H1 (cell line): ENCODE data around the gene ICE1. TPM values are rescaled to one million over a fixed set of nuclear protein-coding genes. Genes with fewer than 3 reads are reported as not detected.

Source experiments
- CTCF ChIA-PET: fragments of 300-600 bp; sonication (Branson Sonifier 250); formaldehyde crosslinking; loops from one replicate; lab custom pipeline; 2021; ENCODE audit not compliant: partially characterized antibody; lab: Charles Lee
- POLR2A ChIA-PET: fragments of 300-600 bp; sonication (Branson Sonifier 250); formaldehyde crosslinking; loops from one replicate; lab custom pipeline; 2021; ENCODE audit warnings: inconsistent platforms; ENCODE audit not compliant: partially characterized antibody; lab: Charles Lee
- DNase-seq, 2 experiments: peaks; one replicate each; pipeline versions ENCODE4 v3.0.0 to v3.0.0-alpha.2; 2010 to 2022; ENCODE audit warnings: low spot score in 2 of 2, low read depth in 1 of 2, mixed read lengths in 1 of 2
- FAIRE-seq: peaks from 2 replicates; lab custom pipeline; 2011; peaks lifted over from hg19 to GRCh38; lab: Jason Lieb, UNC
- H2AFZ ChIP-seq: 2 replicates; pipeline ENCODE4 v1.8.1; 2012; ENCODE audit warnings: low read length, inconsistent platforms
- H2AK5ac ChIP-seq: 2 replicates; pipeline ENCODE4 v1.6.1; 2013; ENCODE audit warnings: low read depth, low read length
- H2BK120ac ChIP-seq: replicated peaks from 2 replicates; pipeline ENCODE3; 2013; ENCODE audit warnings: low read depth, low read length, inconsistent platforms
- H2BK12ac ChIP-seq: 2 replicates; pipeline ENCODE4 v1.6.1; 2013; ENCODE audit warnings: low read depth, low read length
- H2BK15ac ChIP-seq: 2 replicates; pipeline ENCODE4 v1.6.1; 2013; ENCODE audit warnings: low read length
- H2BK20ac ChIP-seq: 2 replicates; pipeline ENCODE4 v1.6.1; 2013; ENCODE audit warnings: low read length
- H2BK5ac ChIP-seq: 2 replicates; pipeline ENCODE4 v1.6.1; 2013; ENCODE audit warnings: low read depth, low read length
- H3K14ac ChIP-seq: 2 replicates; pipeline ENCODE4 v1.6.1; 2013; ENCODE audit warnings: inconsistent platforms; ENCODE audit not compliant: insufficient read length
- H3K18ac ChIP-seq: 2 replicates; pipeline ENCODE4 v1.6.1; 2013; ENCODE audit warnings: low read length; ENCODE audit errors: extremely low read depth
- H3K23ac ChIP-seq: 2 replicates; pipeline ENCODE4 v1.6.1; 2013; ENCODE audit warnings: inconsistent platforms; ENCODE audit not compliant: insufficient read length
- H3K23me2 ChIP-seq: 2 replicates; pipeline ENCODE4 v1.6.1; 2013; ENCODE audit warnings: low read depth, low read length
- H3K27ac ChIP-seq: 2 replicates; pipeline ENCODE4 v1.6.1; 2011; ENCODE audit warnings: low read depth, low read length, inconsistent platforms
- H3K27me3 ChIP-seq, 4 experiments: replicated peaks in 1 of 4; 1 replicate in 1 of 4; 2 replicates in 3 of 4; pipeline versions ENCODE4 v1.6.1 to v1.8.1; 2011 to 2013; ENCODE audit warnings: low read length in 3 of 4, mild to moderate bottlenecking in 3 of 4, inconsistent platforms in 2 of 4, mixed read lengths in 2 of 4, moderate library complexity in 1 of 4; ENCODE audit not compliant: control insufficient read depth in 3 of 4, insufficient read depth in 3 of 4; ENCODE audit errors: extremely low read depth in 1 of 4
- H3K36me3 ChIP-seq, 4 experiments: 2 replicates each; pipeline versions ENCODE4 v1.6.1 to v1.8.1; 2011 to 2013; ENCODE audit warnings: mild to moderate bottlenecking in 4 of 4, low read length in 3 of 4, moderate library complexity in 2 of 4, control low read depth in 1 of 4, inconsistent platforms in 1 of 4; ENCODE audit not compliant: insufficient read depth in 4 of 4, control insufficient read depth in 2 of 4
- H3K4ac ChIP-seq: replicated peaks from 2 replicates; pipeline ENCODE3; 2013; ENCODE audit warnings: low read length, low read depth, mixed read lengths, inconsistent platforms; ENCODE audit not compliant: insufficient read length
- H3K4me1 ChIP-seq, 4 experiments: replicated peaks in 1 of 4; 1 replicate in 1 of 4; 2 replicates in 3 of 4; pipeline versions ENCODE4 v1.6.1 to v1.8.1; 2011 to 2013; ENCODE audit warnings: low read length in 3 of 4, inconsistent platforms in 2 of 4, mixed read lengths in 1 of 4; ENCODE audit not compliant: insufficient read depth in 4 of 4, control insufficient read depth in 3 of 4
- H3K4me2 ChIP-seq, 2 experiments: 2 replicates each; pipeline versions ENCODE4 v1.6.1 to v1.8.1; 2011 to 2013; ENCODE audit warnings: low read depth in 2 of 2, low read length in 2 of 2, control low read depth in 1 of 2, inconsistent platforms in 1 of 2, mild to moderate bottlenecking in 1 of 2; ENCODE audit not compliant: insufficient read depth in 1 of 2
- H3K4me3 ChIP-seq, 4 experiments: fragments of 200-600, 300-600 bp in 1 of 4; sonication (generic), shearing (Covaris generic), sonication (Bioruptor Twin) in 1 of 4; 2 replicates each; pipeline versions ENCODE4 v1.5.1 to v1.8.1; 2011 to 2016; ENCODE audit warnings: low read length in 4 of 4, low read depth in 3 of 4, control low read depth in 2 of 4, inconsistent platforms in 2 of 4, mild to moderate bottlenecking in 2 of 4, mixed read lengths in 1 of 4, moderate library complexity in 1 of 4; ENCODE audit not compliant: insufficient read depth in 2 of 4; ENCODE audit errors: extremely low read depth in 1 of 4
- H3K56ac ChIP-seq: replicated peaks from 2 replicates; pipeline ENCODE3; 2013; ENCODE audit warnings: low read depth, mild to moderate bottlenecking, mixed read lengths, low read length, inconsistent platforms; ENCODE audit not compliant: insufficient read length
- H3K79me1 ChIP-seq: 2 replicates; pipeline ENCODE4 v1.6.1; 2013; ENCODE audit warnings: low read depth, low read length, control low read depth
- H3K79me2 ChIP-seq, 2 experiments: 2 replicates each; pipeline versions ENCODE4 v1.6.1 to v1.8.1; 2012 to 2013; ENCODE audit warnings: low read length in 2 of 2, mild to moderate bottlenecking in 2 of 2, inconsistent platforms in 1 of 2; ENCODE audit not compliant: insufficient read depth in 2 of 2, control insufficient read depth in 1 of 2
- H3K9ac ChIP-seq, 4 experiments: replicated peaks in 1 of 4; 1 replicate in 1 of 4; 2 replicates in 3 of 4; pipeline versions ENCODE4 v1.6.1 to v1.8.1; 2011 to 2013; ENCODE audit warnings: low read depth in 3 of 4, low read length in 3 of 4, control low read depth in 2 of 4, mild to moderate bottlenecking in 2 of 4, moderate library complexity in 2 of 4, inconsistent platforms in 1 of 4; ENCODE audit errors: extremely low read depth in 1 of 4
- H3K9me3 ChIP-seq, 2 experiments: 2 replicates each; pipeline versions ENCODE4 v1.6.1 to v1.8.1; 2012 to 2013; ENCODE audit warnings: mild to moderate bottlenecking in 2 of 2, moderate library complexity in 2 of 2, control low read depth in 1 of 2, inconsistent platforms in 1 of 2, low read depth in 1 of 2, low read length in 1 of 2, mixed read lengths in 1 of 2; ENCODE audit not compliant: insufficient read depth in 2 of 2
- H4K20me1 ChIP-seq, 2 experiments: replicated peaks in 1 of 2; 2 replicates each; pipeline versions ENCODE3 to v1.8.1; 2011 to 2013; ENCODE audit warnings: inconsistent platforms in 2 of 2, low read length in 2 of 2, mild to moderate bottlenecking in 1 of 2; ENCODE audit not compliant: insufficient read depth in 2 of 2, control insufficient read depth in 1 of 2
- H4K5ac ChIP-seq: 2 replicates; pipeline ENCODE4 v1.6.1; 2013; ENCODE audit warnings: low read length, low read depth, mixed read lengths, inconsistent platforms; ENCODE audit not compliant: insufficient read length
- H4K8ac ChIP-seq: 2 replicates; pipeline ENCODE4 v1.8.0; 2013; ENCODE audit warnings: mild to moderate bottlenecking, moderate library complexity, low read length, inconsistent platforms; ENCODE audit not compliant: insufficient read depth; ENCODE audit errors: extremely low read depth
- H4K91ac ChIP-seq: replicated peaks from 2 replicates; pipeline ENCODE3; 2013; ENCODE audit warnings: low read length, mixed read lengths, inconsistent platforms; ENCODE audit not compliant: insufficient read length
- BCL11A ChIP-seq, 2 experiments: IDR thresholded peaks; one replicate each; pipeline ENCODE4 v1.6.1; 2011; ENCODE audit warnings: low read depth in 2 of 2, low read length in 2 of 2, mild to moderate bottlenecking in 2 of 2
- JUN ChIP-seq: IDR thresholded peaks from 2 replicates; pipeline ENCODE4 v1.6.1; 2011; ENCODE audit warnings: low read depth, mild to moderate bottlenecking, improper control_type of control experiment, low read length
- TAF1 ChIP-seq: IDR thresholded peaks from 2 replicates; pipeline ENCODE4 v1.6.1; 2011; ENCODE audit warnings: mild to moderate bottlenecking, low read depth, low read length
- WGBS, 2 experiments: shearing (Covaris generic) in 1 of 2; methylation state at CpG; one replicate each; pipeline versions ENCODE4 v1.1.6 to v1.1.7; 2013 to 2015; ENCODE audit warnings: low lambda C conversion rate in 2 of 2, mixed read lengths in 2 of 2, inconsistent platforms in 1 of 2, low coverage in 1 of 2, missing lambda C conversion rate in 1 of 2; ENCODE audit not compliant: insufficient replicate concordance in 2 of 2, insufficient coverage in 1 of 2, insufficient read length in 1 of 2; ENCODE audit errors: extremely low coverage in 1 of 2, missing lambda C conversion rate in 1 of 2; 5-methylcytosine and 5-hydroxymethylcytosine counted together
- polyA plus RNA-seq, 7 experiments: library from polyadenylated mRNA; depleted of rRNA in 3 of 7; stranded (reverse) in 5 of 7; unstranded in 2 of 7; fragments of >200 nt in 5 of 7; fragments of 200-250 nt in 2 of 7; gene quantifications; 1 replicate in 5 of 7; 2 replicates in 1 of 7; 4 replicates in 1 of 7; pipeline versions ENCODE4 v1.2.1 to v1.2.3, GENCODE V29; 2011 to 2013; ENCODE audit warnings: missing spikeins in 2 of 7, mixed read lengths in 2 of 7
- total RNA-seq: library from RNA; stranded (reverse); fragmentation: NEBNext Ultra II Directional; extraction: Animal tissue kit (Norgen Biotek cat#: 25700); gene quantifications from 2 replicates; pipeline ENCODE4 v1.2.1, GENCODE V29; 2021

Gene ICE1
- total and polyA plus RNA-seq, 2 of the 8 experiments (the other 6 are each of a cell fraction or from before 2014, with no cell fraction given) = 11.8 to 53.9 TPM

DNA sequence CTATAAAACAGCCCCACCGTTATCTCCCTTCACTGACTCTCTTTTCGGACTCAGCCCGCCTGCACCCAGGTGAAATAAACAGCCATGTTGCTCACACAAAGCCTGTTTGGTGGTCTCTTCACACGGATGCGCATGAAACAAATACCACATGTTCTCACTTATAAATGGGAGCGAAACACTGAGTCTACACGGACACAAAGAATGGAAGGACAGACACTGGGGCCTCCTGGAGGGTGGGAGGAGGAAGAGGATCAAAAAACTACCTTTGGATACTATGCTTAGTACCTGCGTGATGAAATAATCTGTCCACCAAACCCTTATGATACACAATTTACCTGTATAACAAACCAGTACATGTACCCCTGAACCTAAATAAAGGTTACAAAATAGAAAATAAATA is 98.6 kb downstream of the ICE1 start:
- Histone ChIP-seq H4K5ac (no peak overlapping the region), H3K4ac (no peak overlapping the region), H3K4me1 (peaks cover 0 to 7% (median 2%) of the 10 kb centered on the region in 4 experiments; a peak in 4 of 7 replicates), H3K4me3 (no peak overlapping the region), H4K8ac (no peak overlapping the region), H3K79me1 (no peaks in the 10 kb centered on the region), H3K9me3 (peaks cover 0 to 2% of the 10 kb centered on the region in 2 experiments; a peak in 1 of 4 replicates), H3K4me2 (no peak overlapping the region; a peak in 2 of 4 replicates), H2AFZ (no peak overlapping the region), H3K56ac (peak overlapping the region; percentile 59), H3K23me2 (no peaks in the 10 kb centered on the region), H2BK12ac (peak overlapping the region; percentile 87; the same call in 1 of the 2 replicates), H4K91ac (peak overlapping the region; percentile 97), H3K14ac (no peak overlapping the region), H2BK5ac (peak overlapping the region; percentile 99; the same call in 1 of the 2 replicates), H2BK15ac (no peak overlapping the region), H2BK20ac (0 out of 2 replicates have a peak overlapping the region, but pooled peaks have one; percentile 66), H2AK5ac (0 out of 2 replicates have a peak overlapping the region, but pooled peaks have one; percentile 90), H4K20me1 (no peaks in the 10 kb centered on the region), H3K79me2 (no peaks in the 10 kb centered on the region), H3K27ac (no peak overlapping the region), H3K23ac (no peak overlapping the region), H3K27me3 (no peaks in the 10 kb centered on the region), H3K36me3 (no peaks in the 10 kb centered on the region), H3K9ac (no peak overlapping the region), H2BK120ac (peak overlapping the region; percentile 96), H3K18ac (peak overlapping the region; percentile 83)
- CTCF ChIA-PET = no interaction called here
- 37% methylated on average over 7 of the region's 8 CpGs; no CpG with 5 or more reads in 1 of the 2 experiments for WGBS, 2 experiments
- no peak for DNase-seq
- POLR2A ChIA-PET = no interaction called here
- TF ChIP-seq JUN = no peak
- TF ChIP-seq TAF1 = no peak
- no peak for TF ChIP-seq BCL11A (IDR thresholded peaks at IDR 0.05; ENCODE audit: low read depth in 2 of 2, low read length in 2 of 2)
- no peak for FAIRE-seq
